ENCODE data around the gene DPH6. TPM values are rescaled to one million over a fixed set of nuclear protein-coding genes. Genes with fewer than 3 reads are reported as not detected.

The DPH6 gene
- polyA plus RNA-seq, 2 of the 4 experiments (the other 2 are of a cell fraction) = 11.0 to 33.6 TPM

- TF ChIP-seq, protein P1, sequence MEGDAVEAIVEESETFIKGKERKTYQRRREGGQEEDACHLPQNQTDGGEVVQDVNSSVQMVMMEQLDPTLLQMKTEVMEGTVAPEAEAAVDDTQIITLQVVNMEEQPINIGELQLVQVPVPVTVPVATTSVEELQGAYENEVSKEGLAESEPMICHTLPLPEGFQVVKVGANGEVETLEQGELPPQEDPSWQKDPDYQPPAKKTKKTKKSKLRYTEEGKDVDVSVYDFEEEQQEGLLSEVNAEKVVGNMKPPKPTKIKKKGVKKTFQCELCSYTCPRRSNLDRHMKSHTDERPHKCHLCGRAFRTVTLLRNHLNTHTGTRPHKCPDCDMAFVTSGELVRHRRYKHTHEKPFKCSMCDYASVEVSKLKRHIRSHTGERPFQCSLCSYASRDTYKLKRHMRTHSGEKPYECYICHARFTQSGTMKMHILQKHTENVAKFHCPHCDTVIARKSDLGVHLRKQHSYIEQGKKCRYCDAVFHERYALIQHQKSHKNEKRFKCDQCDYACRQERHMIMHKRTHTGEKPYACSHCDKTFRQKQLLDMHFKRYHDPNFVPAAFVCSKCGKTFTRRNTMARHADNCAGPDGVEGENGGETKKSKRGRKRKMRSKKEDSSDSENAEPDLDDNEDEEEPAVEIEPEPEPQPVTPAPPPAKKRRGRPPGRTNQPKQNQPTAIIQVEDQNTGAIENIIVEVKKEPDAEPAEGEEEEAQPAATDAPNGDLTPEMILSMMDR (IDR thresholded peaks at IDR 0.05) = no peak
- TF ChIP-seq HEYL (CRISPR knock-in tag; IDR thresholded peaks at IDR 0.05) = no peak
- TF ChIP-seq FOSB (CRISPR knock-in tag; IDR thresholded peaks at IDR 0.05) = no peak
- TF ChIP-seq RAD21 (conservative IDR thresholded peaks at IDR 0.05 in 1 of 2, IDR thresholded peaks at IDR 0.05 in 1 of 2) = no peak
These were observed 118.5 kb downstream of the DPH6 start (continued) for GRCh38 chr15:35427496-35427895.

DNA sequence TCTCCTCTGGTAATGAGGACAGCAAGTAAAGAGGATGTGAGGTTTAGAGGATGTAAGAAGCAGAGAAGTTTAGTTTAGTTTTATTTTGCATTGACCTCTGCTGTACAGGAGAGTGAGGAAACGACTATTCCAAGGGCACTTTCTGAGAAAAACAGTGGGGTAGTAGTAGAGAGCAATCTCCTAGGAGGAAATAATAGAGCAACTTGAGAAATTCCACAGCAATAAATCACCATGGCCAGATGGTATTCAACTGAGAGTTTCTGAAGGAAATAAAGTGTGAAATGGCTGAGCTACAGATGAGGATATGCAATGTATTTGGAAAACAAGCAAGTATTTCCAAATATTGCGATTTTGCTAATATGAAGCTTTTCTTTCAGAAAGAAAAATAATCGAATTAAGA lies 118.9 kb downstream of the DPH6 start:
- DNase-seq (ENCODE audit: low read depth in 1 of 2, low spot score in 1 of 2) (peak in 1 of 2 experiments; percentile 17), FAIRE-seq (no peak), ATAC-seq (no peak; a peak in 1 of 6 replicates)
- CTCF ChIA-PET = interaction anchor here (1.0 kb wide), 1 partner anchor 138 kb away, joined by 6 read pairs; no protein-coding TSS in a partner anchor
- POLR2A ChIA-PET = no interaction called here
- Histone ChIP-seq H3K4me3 (no peak overlapping the region), H3K4me2 (no peak overlapping the region), H3K9me3 (no peaks in the 10 kb centered on the region), H3K27ac (no peak overlapping the region), H3K4me1 (0 out of 3 replicates have a peak, but pooled peaks cover 3% of the 10 kb centered on the region)
- WGBS (ENCODE audit: missing lambda C conversion rate) = 56% methylated on average over 3 of the region's 3 CpGs
- TF ChIP-seq KDM5A (IDR thresholded peaks at IDR 0.05) (no peak), PHF8 (IDR thresholded peaks at IDR 0.05; ENCODE audit: borderline replicate concordance, low read depth) (no peak), FOSL2 (IDR thresholded peaks at IDR 0.05) (no peak), FOSL2 (CRISPR knock-in tag; IDR thresholded peaks at IDR 0.05) (no peak)

DNA sequence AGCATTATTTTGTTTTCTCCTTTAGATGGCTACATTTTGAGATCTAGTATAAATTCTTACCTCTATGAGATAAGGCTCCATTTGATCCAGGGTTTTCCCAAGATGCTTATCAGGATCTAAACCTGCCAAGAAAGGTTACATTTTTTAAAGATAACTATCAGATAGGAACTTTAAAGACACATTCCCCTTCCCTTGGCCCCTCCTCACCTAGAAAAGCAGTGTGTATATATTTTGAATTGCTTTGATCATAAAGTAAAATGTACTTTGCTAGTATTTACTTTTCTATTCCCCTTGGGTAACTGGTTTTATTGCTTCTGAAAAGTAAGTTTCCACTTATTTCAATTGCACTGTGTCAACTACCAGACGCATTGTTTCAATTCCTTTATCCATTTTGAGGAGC lies 135.2 kb downstream of the DPH6 start:
- WGBS (ENCODE audit: missing lambda C conversion rate) = 73% methylated on average over 1 of the region's 1 CpG
- ChIA-PET CTCF (no interaction called here), POLR2A (no interaction called here)
- Histone ChIP-seq H3K27ac (no peak overlapping the region), H3K4me3 (no peak overlapping the region), H3K4me2 (no peak overlapping the region), H3K4me1 (no peaks in the 10 kb centered on the region), H3K9me3 (no peaks in the 10 kb centered on the region)
- no peak for TF ChIP-seq MAX (IDR thresholded peaks at IDR 0.05)
- no peak for DNase-seq (ENCODE audit: low read depth in 1 of 2, low spot score in 1 of 2)
- no peak for FAIRE-seq
- no peak for ATAC-seq

GRCh38 chr15:35399901-35400300 lies 146.1 kb downstream of the DPH6 start:
- ATAC-seq (no peak), DNase-seq (ENCODE audit: low read depth in 1 of 2, low spot score in 1 of 2) (no peak), FAIRE-seq (no peak)
- Histone ChIP-seq H3K4me1 (no peaks in the 10 kb centered on the region), H3K9me3 (no peaks in the 10 kb centered on the region), H3K4me2 (no peak overlapping the region), H3K4me3 (no peak overlapping the region), H3K27ac (no peak overlapping the region)
- 92% methylated on average over 3 of the region's 3 CpGs for WGBS (ENCODE audit: missing lambda C conversion rate)
- ChIA-PET CTCF (no interaction called here), POLR2A (no interaction called here)
- no peak for TF ChIP-seq EP300 (IDR thresholded peaks at IDR 0.05)
- no peak for TF ChIP-seq FOSL2 (IDR thresholded peaks at IDR 0.05)
- no peak for TF ChIP-seq FOSL2 (CRISPR knock-in tag; IDR thresholded peaks at IDR 0.05)
- no peak for TF ChIP-seq BCL3 (IDR thresholded peaks at IDR 0.05)
- TF ChIP-seq USF2 (IDR thresholded peaks at IDR 0.05) = no peak
- no peak for TF ChIP-seq HDAC2 (IDR thresholded peaks at IDR 0.05)
- no peak for TF ChIP-seq HOXB13 (CRISPR knock-in tag; IDR thresholded peaks at IDR 0.05; ENCODE audit: low read depth)
- TF ChIP-seq BHLHE40 (IDR thresholded peaks at IDR 0.05; ENCODE audit: low read depth, low read length) = no peak
- TF ChIP-seq CHD2 (IDR thresholded peaks at IDR 0.05; ENCODE audit: low read length, partially characterized antibody) = no peak
- TF ChIP-seq RFX5 (IDR thresholded peaks at IDR 0.05) = no peak
- TF ChIP-seq CHD4 (IDR thresholded peaks at IDR 0.05; ENCODE audit: borderline replicate concordance) = no peak
- TF ChIP-seq NR3C1 (IDR thresholded peaks at IDR 0.05) = no peak

All from A549 (cell line).